H1 (cell line): ENCODE measurements around the gene TMEM232. TPM values are rescaled to one million over a fixed set of nuclear protein-coding genes. Genes with fewer than 3 reads are reported as not detected.

Experiments used
- CTCF ChIA-PET: fragments of 300-600 bp; sonication (Branson Sonifier 250); formaldehyde crosslinking; loops from one replicate; lab custom pipeline; 2021; ENCODE audit not compliant: partially characterized antibody; lab: Charles Lee
- POLR2A ChIA-PET: fragments of 300-600 bp; sonication (Branson Sonifier 250); formaldehyde crosslinking; loops from one replicate; lab custom pipeline; 2021; ENCODE audit warnings: inconsistent platforms; ENCODE audit not compliant: partially characterized antibody; lab: Charles Lee
- DNase-seq, 2 experiments: peaks; one replicate each; pipeline versions ENCODE4 v3.0.0 to v3.0.0-alpha.2; 2010 to 2022; ENCODE audit warnings: low spot score in 2 of 2, low read depth in 1 of 2, mixed read lengths in 1 of 2
- FAIRE-seq: peaks from 2 replicates; lab custom pipeline; 2011; peaks lifted over from hg19 to GRCh38; lab: Jason Lieb, UNC
- H2AFZ ChIP-seq: 2 replicates; pipeline ENCODE4 v1.8.1; 2012; ENCODE audit warnings: low read length, inconsistent platforms
- H2AK5ac ChIP-seq: 2 replicates; pipeline ENCODE4 v1.6.1; 2013; ENCODE audit warnings: low read depth, low read length
- H2BK120ac ChIP-seq: replicated peaks from 2 replicates; pipeline ENCODE3; 2013; ENCODE audit warnings: low read depth, low read length, inconsistent platforms
- H2BK12ac ChIP-seq: 2 replicates; pipeline ENCODE4 v1.6.1; 2013; ENCODE audit warnings: low read depth, low read length
- H2BK15ac ChIP-seq: 2 replicates; pipeline ENCODE4 v1.6.1; 2013; ENCODE audit warnings: low read length
- H2BK20ac ChIP-seq: 2 replicates; pipeline ENCODE4 v1.6.1; 2013; ENCODE audit warnings: low read length
- H2BK5ac ChIP-seq: 2 replicates; pipeline ENCODE4 v1.6.1; 2013; ENCODE audit warnings: low read depth, low read length
- H3K14ac ChIP-seq: 2 replicates; pipeline ENCODE4 v1.6.1; 2013; ENCODE audit warnings: inconsistent platforms; ENCODE audit not compliant: insufficient read length
- H3K18ac ChIP-seq: 2 replicates; pipeline ENCODE4 v1.6.1; 2013; ENCODE audit warnings: low read length; ENCODE audit errors: extremely low read depth
- H3K23ac ChIP-seq: 2 replicates; pipeline ENCODE4 v1.6.1; 2013; ENCODE audit warnings: inconsistent platforms; ENCODE audit not compliant: insufficient read length
- H3K23me2 ChIP-seq: 2 replicates; pipeline ENCODE4 v1.6.1; 2013; ENCODE audit warnings: low read depth, low read length
- H3K27ac ChIP-seq: 2 replicates; pipeline ENCODE4 v1.6.1; 2011; ENCODE audit warnings: low read depth, low read length, inconsistent platforms
- H3K27me3 ChIP-seq, 4 experiments: replicated peaks in 1 of 4; 1 replicate in 1 of 4; 2 replicates in 3 of 4; pipeline versions ENCODE4 v1.6.1 to v1.8.1; 2011 to 2013; ENCODE audit warnings: low read length in 3 of 4, mild to moderate bottlenecking in 3 of 4, inconsistent platforms in 2 of 4, mixed read lengths in 2 of 4, moderate library complexity in 1 of 4; ENCODE audit not compliant: control insufficient read depth in 3 of 4, insufficient read depth in 3 of 4; ENCODE audit errors: extremely low read depth in 1 of 4
- H3K36me3 ChIP-seq, 4 experiments: 2 replicates each; pipeline versions ENCODE4 v1.6.1 to v1.8.1; 2011 to 2013; ENCODE audit warnings: mild to moderate bottlenecking in 4 of 4, low read length in 3 of 4, moderate library complexity in 2 of 4, control low read depth in 1 of 4, inconsistent platforms in 1 of 4; ENCODE audit not compliant: insufficient read depth in 4 of 4, control insufficient read depth in 2 of 4
- H3K4ac ChIP-seq: replicated peaks from 2 replicates; pipeline ENCODE3; 2013; ENCODE audit warnings: low read length, low read depth, mixed read lengths, inconsistent platforms; ENCODE audit not compliant: insufficient read length
- H3K4me1 ChIP-seq, 4 experiments: replicated peaks in 1 of 4; 1 replicate in 1 of 4; 2 replicates in 3 of 4; pipeline versions ENCODE4 v1.6.1 to v1.8.1; 2011 to 2013; ENCODE audit warnings: low read length in 3 of 4, inconsistent platforms in 2 of 4, mixed read lengths in 1 of 4; ENCODE audit not compliant: insufficient read depth in 4 of 4, control insufficient read depth in 3 of 4
- H3K4me2 ChIP-seq, 2 experiments: 2 replicates each; pipeline versions ENCODE4 v1.6.1 to v1.8.1; 2011 to 2013; ENCODE audit warnings: low read depth in 2 of 2, low read length in 2 of 2, control low read depth in 1 of 2, inconsistent platforms in 1 of 2, mild to moderate bottlenecking in 1 of 2; ENCODE audit not compliant: insufficient read depth in 1 of 2
- H3K4me3 ChIP-seq, 4 experiments: fragments of 200-600, 300-600 bp in 1 of 4; sonication (generic), shearing (Covaris generic), sonication (Bioruptor Twin) in 1 of 4; 2 replicates each; pipeline versions ENCODE4 v1.5.1 to v1.8.1; 2011 to 2016; ENCODE audit warnings: low read length in 4 of 4, low read depth in 3 of 4, control low read depth in 2 of 4, inconsistent platforms in 2 of 4, mild to moderate bottlenecking in 2 of 4, mixed read lengths in 1 of 4, moderate library complexity in 1 of 4; ENCODE audit not compliant: insufficient read depth in 2 of 4; ENCODE audit errors: extremely low read depth in 1 of 4
- H3K56ac ChIP-seq: replicated peaks from 2 replicates; pipeline ENCODE3; 2013; ENCODE audit warnings: low read depth, mild to moderate bottlenecking, mixed read lengths, low read length, inconsistent platforms; ENCODE audit not compliant: insufficient read length
- H3K79me1 ChIP-seq: 2 replicates; pipeline ENCODE4 v1.6.1; 2013; ENCODE audit warnings: low read depth, low read length, control low read depth
- H3K79me2 ChIP-seq, 2 experiments: 2 replicates each; pipeline versions ENCODE4 v1.6.1 to v1.8.1; 2012 to 2013; ENCODE audit warnings: low read length in 2 of 2, mild to moderate bottlenecking in 2 of 2, inconsistent platforms in 1 of 2; ENCODE audit not compliant: insufficient read depth in 2 of 2, control insufficient read depth in 1 of 2
- H3K9ac ChIP-seq, 4 experiments: replicated peaks in 1 of 4; 1 replicate in 1 of 4; 2 replicates in 3 of 4; pipeline versions ENCODE4 v1.6.1 to v1.8.1; 2011 to 2013; ENCODE audit warnings: low read depth in 3 of 4, low read length in 3 of 4, control low read depth in 2 of 4, mild to moderate bottlenecking in 2 of 4, moderate library complexity in 2 of 4, inconsistent platforms in 1 of 4; ENCODE audit errors: extremely low read depth in 1 of 4
- H3K9me3 ChIP-seq, 2 experiments: 2 replicates each; pipeline versions ENCODE4 v1.6.1 to v1.8.1; 2012 to 2013; ENCODE audit warnings: mild to moderate bottlenecking in 2 of 2, moderate library complexity in 2 of 2, control low read depth in 1 of 2, inconsistent platforms in 1 of 2, low read depth in 1 of 2, low read length in 1 of 2, mixed read lengths in 1 of 2; ENCODE audit not compliant: insufficient read depth in 2 of 2
- H4K20me1 ChIP-seq, 2 experiments: replicated peaks in 1 of 2; 2 replicates each; pipeline versions ENCODE3 to v1.8.1; 2011 to 2013; ENCODE audit warnings: inconsistent platforms in 2 of 2, low read length in 2 of 2, mild to moderate bottlenecking in 1 of 2; ENCODE audit not compliant: insufficient read depth in 2 of 2, control insufficient read depth in 1 of 2
- H4K5ac ChIP-seq: 2 replicates; pipeline ENCODE4 v1.6.1; 2013; ENCODE audit warnings: low read length, low read depth, mixed read lengths, inconsistent platforms; ENCODE audit not compliant: insufficient read length
- H4K8ac ChIP-seq: 2 replicates; pipeline ENCODE4 v1.8.0; 2013; ENCODE audit warnings: mild to moderate bottlenecking, moderate library complexity, low read length, inconsistent platforms; ENCODE audit not compliant: insufficient read depth; ENCODE audit errors: extremely low read depth
- H4K91ac ChIP-seq: replicated peaks from 2 replicates; pipeline ENCODE3; 2013; ENCODE audit warnings: low read length, mixed read lengths, inconsistent platforms; ENCODE audit not compliant: insufficient read length
- ASH2L ChIP-seq: fragments of 200-600, 300-600 bp; sonication (generic); IDR thresholded peaks from one replicate; pipeline ENCODE4 v1.7.1; 2017; ENCODE audit warnings: low read length
- ATF3 ChIP-seq: IDR thresholded peaks from 2 replicates; pipeline ENCODE4 v1.6.1; 2011; ENCODE audit warnings: low read depth, mild to moderate bottlenecking, low read length; ENCODE audit not compliant: insufficient read depth
- CEBPB ChIP-seq: IDR thresholded peaks from 2 replicates; pipeline ENCODE4 v1.6.1; 2012; ENCODE audit warnings: low read depth, low read length
- CREB1 ChIP-seq: IDR thresholded peaks from 2 replicates; pipeline ENCODE4 v1.6.1; 2012; ENCODE audit warnings: inconsistent platforms
- EZH2 ChIP-seq: fragments of 200-600 bp; sonication (generic); IDR thresholded peaks from 2 replicates; pipeline ENCODE4 v1.7.1; 2012; ENCODE audit warnings: low read depth, mild to moderate bottlenecking, moderate library complexity, low read length, inconsistent platforms; ENCODE audit not compliant: severe bottlenecking
- FOSL1 ChIP-seq: IDR thresholded peaks from 2 replicates; pipeline ENCODE4 v1.6.1; 2011; ENCODE audit warnings: mild to moderate bottlenecking, low read depth, low read length, moderate library complexity; ENCODE audit not compliant: insufficient read depth
- SRF ChIP-seq: IDR thresholded peaks from 2 replicates; pipeline ENCODE4 v1.6.1; 2011; ENCODE audit warnings: mild to moderate bottlenecking, low read depth, low read length, moderate library complexity
- SUZ12 ChIP-seq: fragments of 200-600 bp; sonication (generic); IDR thresholded peaks from 2 replicates; pipeline ENCODE4 v1.6.1; 2012; ENCODE audit warnings: mild to moderate bottlenecking, inconsistent platforms, low read length, moderate library complexity, mixed read lengths
- ZNF274 ChIP-seq: IDR thresholded peaks from 2 replicates; pipeline ENCODE4 v1.7.0; 2012; ENCODE audit warnings: low read length, borderline replicate concordance; ENCODE audit errors: extremely low read depth
- WGBS, 2 experiments: shearing (Covaris generic) in 1 of 2; methylation state at CpG; one replicate each; pipeline versions ENCODE4 v1.1.6 to v1.1.7; 2013 to 2015; ENCODE audit warnings: low lambda C conversion rate in 2 of 2, mixed read lengths in 2 of 2, inconsistent platforms in 1 of 2, low coverage in 1 of 2, missing lambda C conversion rate in 1 of 2; ENCODE audit not compliant: insufficient replicate concordance in 2 of 2, insufficient coverage in 1 of 2, insufficient read length in 1 of 2; ENCODE audit errors: extremely low coverage in 1 of 2, missing lambda C conversion rate in 1 of 2; 5-methylcytosine and 5-hydroxymethylcytosine counted together
- polyA plus RNA-seq, 7 experiments: library from polyadenylated mRNA; depleted of rRNA in 3 of 7; stranded (reverse) in 5 of 7; unstranded in 2 of 7; fragments of >200 nt in 5 of 7; fragments of 200-250 nt in 2 of 7; gene quantifications; 1 replicate in 5 of 7; 2 replicates in 1 of 7; 4 replicates in 1 of 7; pipeline versions ENCODE4 v1.2.1 to v1.2.3, GENCODE V29; 2011 to 2013; ENCODE audit warnings: missing spikeins in 2 of 7, mixed read lengths in 2 of 7
- total RNA-seq: library from RNA; stranded (reverse); fragmentation: NEBNext Ultra II Directional; extraction: Animal tissue kit (Norgen Biotek cat#: 25700); gene quantifications from 2 replicates; pipeline ENCODE4 v1.2.1, GENCODE V29; 2021

TMEM232 gene
- total and polyA plus RNA-seq, 2 of the 8 experiments (the other 6 are each of a cell fraction or from before 2014, with no cell fraction given): 0.38 to 1.3 TPM

DNA sequence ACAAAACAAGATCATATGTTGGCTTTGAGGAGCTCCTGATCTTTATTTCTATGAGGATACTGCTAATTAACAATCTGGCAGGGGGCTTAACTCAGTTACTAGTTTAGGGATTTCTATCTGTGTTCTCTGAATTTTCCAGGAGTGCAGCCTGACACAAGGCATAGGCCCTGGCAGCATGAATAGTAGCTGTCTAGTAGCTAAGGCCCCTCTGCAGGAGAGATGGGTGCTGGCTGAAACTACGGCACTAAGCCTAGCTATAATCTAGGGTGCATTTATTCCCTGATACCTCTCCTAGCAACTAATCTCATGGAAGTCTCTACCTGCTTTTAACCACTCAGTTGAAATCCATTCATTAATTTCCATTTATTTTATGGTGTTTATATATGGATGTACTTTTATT, 268.2 kb downstream of the TMEM232 start:
- Histone ChIP-seq H4K91ac (no peak overlapping the region), H3K4me3 (no peak overlapping the region), H3K18ac (no peak overlapping the region), H2BK120ac (no peak overlapping the region), H3K27me3 (no peaks in the 10 kb centered on the region), H3K23ac (no peak overlapping the region), H2AFZ (no peak overlapping the region), H3K56ac (no peak overlapping the region), H2BK20ac (no peak overlapping the region), H3K27ac (no peak overlapping the region; the same call in 1 of the 2 replicates), H3K4me1 (no peaks in the 10 kb centered on the region; a peak in 1 of 7 replicates), H3K79me2 (no peaks in the 10 kb centered on the region), H3K9me3 (no peaks in the 10 kb centered on the region), H2BK5ac (no peak overlapping the region), H3K14ac (no peak overlapping the region), H2AK5ac (no peak overlapping the region), H3K36me3 (no peaks in the 10 kb centered on the region), H2BK15ac (no peak overlapping the region), H3K4me2 (no peak overlapping the region), H3K23me2 (no peaks in the 10 kb centered on the region; the same call in 1 of the 2 replicates), H4K5ac (no peak overlapping the region), H4K20me1 (no peaks in the 10 kb centered on the region), H4K8ac (no peak overlapping the region), H3K9ac (no peak overlapping the region), H3K4ac (no peak overlapping the region), H2BK12ac (no peak overlapping the region), H3K79me1 (no peaks in the 10 kb centered on the region)
- no peak for FAIRE-seq
- TF ChIP-seq FOSL1: no peak
- no peak for TF ChIP-seq CEBPB
- TF ChIP-seq ATF3: no peak
- TF ChIP-seq EZH2: no peak
- TF ChIP-seq CREB1: no peak
- TF ChIP-seq SRF: no peak
- no peak for TF ChIP-seq SUZ12
- no peak for TF ChIP-seq ASH2L
- no peak for TF ChIP-seq ZNF274
- 95% methylated on average over 1 of the region's 1 CpG; no CpG with 5 or more reads in 1 of the 2 experiments for whole genome bisulfite sequencing, 2 experiments
- POLR2A ChIA-PET: no interaction called here
- CTCF ChIA-PET: no interaction called here
- no peak for DNase-seq
